Measurements from ENCODE around the gene ZNF487.

DNA sequence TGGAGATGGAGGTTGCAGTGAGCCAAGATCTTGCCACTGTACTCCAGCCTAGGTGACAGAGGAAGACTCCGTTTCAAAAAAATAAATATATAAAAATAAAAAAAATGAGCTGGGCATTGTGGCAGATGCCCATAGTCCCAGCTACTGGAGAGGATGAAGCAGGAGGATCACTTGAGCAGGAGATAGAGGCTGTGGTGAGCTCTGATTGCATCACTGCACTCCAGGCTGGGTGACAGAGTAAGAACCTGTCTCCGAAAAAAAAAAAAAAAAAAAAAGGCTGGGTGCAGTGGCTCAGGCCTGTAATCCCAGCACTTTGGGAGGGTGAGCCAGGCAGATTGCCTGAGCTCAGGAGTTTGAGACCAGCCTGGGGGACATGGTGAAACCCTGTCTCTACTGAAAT is 11.8 kb downstream of the ZNF487 start:
- TF ChIP-seq, protein P1, sequence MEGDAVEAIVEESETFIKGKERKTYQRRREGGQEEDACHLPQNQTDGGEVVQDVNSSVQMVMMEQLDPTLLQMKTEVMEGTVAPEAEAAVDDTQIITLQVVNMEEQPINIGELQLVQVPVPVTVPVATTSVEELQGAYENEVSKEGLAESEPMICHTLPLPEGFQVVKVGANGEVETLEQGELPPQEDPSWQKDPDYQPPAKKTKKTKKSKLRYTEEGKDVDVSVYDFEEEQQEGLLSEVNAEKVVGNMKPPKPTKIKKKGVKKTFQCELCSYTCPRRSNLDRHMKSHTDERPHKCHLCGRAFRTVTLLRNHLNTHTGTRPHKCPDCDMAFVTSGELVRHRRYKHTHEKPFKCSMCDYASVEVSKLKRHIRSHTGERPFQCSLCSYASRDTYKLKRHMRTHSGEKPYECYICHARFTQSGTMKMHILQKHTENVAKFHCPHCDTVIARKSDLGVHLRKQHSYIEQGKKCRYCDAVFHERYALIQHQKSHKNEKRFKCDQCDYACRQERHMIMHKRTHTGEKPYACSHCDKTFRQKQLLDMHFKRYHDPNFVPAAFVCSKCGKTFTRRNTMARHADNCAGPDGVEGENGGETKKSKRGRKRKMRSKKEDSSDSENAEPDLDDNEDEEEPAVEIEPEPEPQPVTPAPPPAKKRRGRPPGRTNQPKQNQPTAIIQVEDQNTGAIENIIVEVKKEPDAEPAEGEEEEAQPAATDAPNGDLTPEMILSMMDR (conservative IDR thresholded peaks at IDR 0.05; ENCODE audit: low read length), result no peak
- TF ChIP-seq EZH2phosphoT487 (IDR thresholded peaks at IDR 0.05; ENCODE audit: borderline replicate concordance), result no peak

Data from Loucy (cell line).